COR-L47 (cell line): ENCODE results near the gene ORC4.

ENCODE experiments used
- DNase-seq: peaks from one replicate; lab custom pipeline; 2025; lab: John Stamatoyannopoulos, UW

The ORC4 gene

DNA sequence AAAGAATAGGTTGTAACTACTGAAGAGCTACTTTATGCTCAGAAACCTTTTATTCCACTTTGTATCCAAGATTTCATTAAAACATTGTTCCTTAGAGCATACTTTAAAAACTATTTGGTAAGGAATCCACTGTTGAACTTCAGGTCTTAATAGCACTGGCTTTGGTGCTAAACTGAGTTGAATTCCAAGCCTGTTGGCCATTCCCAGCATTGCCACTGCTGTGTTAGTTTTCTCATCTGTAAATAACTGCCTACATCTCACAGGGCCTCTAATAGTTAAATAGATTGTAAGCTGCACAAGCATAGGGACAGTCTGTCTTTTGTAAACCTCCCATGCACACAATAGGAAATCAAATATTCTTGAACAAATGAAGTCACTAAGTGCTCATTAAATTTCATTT is 86.6 kb downstream of the ORC4 start:
- DNase-seq: no peak

GRCh38 chr2:147927053-147927588 is 93.4 kb downstream of the ORC4 start:
- DNase-seq: no peak

DNA sequence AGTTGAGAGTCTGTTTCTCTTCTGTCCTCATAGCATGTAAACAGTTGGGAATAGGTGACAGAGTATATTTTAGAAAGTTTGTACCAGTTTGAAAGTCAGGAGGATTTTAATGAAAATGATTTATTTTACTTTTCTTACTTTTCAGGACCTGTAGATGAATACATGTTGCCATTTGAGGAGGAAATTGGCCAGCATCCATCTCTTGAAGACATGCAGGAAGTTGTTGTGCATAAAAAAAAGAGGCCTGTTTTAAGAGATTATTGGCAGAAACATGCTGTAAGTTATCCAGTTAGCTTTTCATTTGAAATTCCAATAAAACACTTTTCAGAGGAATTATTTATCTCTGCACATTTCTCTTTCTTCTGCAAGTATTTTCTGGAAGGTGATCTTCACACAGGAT is 94.7 kb downstream of the ORC4 start:
- no peak for DNase-seq

GRCh38 chr2:147924647-147925046 is 95.9 kb downstream of the ORC4 start:
- DNase-seq: no peak

DNA sequence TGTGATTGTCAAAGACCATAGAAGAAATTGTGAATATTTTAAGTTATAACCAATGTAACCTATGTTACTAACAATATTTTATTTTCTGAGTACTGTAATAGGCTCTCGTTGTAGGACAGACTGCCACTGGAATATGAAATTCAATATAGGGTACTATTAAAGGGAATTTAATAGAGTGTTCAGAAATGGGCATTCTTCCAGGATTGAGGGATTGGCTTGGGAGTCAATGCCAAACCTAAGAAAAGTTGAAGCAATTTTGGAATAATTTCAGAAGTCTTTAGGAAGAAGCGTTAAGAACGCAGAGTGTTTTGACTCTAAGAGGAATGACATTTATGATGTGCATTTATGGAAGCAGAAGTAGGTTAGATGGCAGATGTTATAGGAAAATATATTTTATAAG is 96.7 kb downstream of the ORC4 start:
- no peak for DNase-seq

- no peak for DNase-seq
Measured at GRCh38 chr2:147917161-147917560, 103.4 kb downstream of the ORC4 start.

GRCh38 chr2:147916723-147917122 is 103.8 kb downstream of the ORC4 start:
- DNase-seq: no peak

DNA sequence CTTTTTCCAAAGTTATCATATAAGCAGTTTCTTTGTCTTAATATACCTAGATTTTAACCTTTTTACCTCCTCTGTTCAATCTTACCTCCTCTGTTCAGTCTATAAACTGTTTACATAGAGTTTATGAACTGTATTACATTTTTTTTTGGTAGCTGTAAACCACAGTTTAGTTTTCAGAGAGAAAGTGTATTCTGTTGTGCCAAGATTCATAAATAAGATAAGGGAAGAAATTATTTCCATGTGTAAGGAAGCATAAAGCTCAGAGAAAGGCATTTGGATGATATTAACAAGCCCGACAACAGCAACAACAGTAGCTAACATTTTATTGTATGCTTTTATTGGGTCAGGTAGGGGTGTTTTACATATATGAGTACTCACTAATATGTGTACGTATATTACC is 104.5 kb downstream of the ORC4 start:
- no peak for DNase-seq

- DNase-seq: peak; percentile 3
Measured at GRCh38 chr2:147913701-147914480, 106.6 kb downstream of the ORC4 start.

- DNase-seq: peak; percentile 58
Measured at GRCh38 chr2:147910990-147911473, 109.5 kb downstream of the ORC4 start.

DNA sequence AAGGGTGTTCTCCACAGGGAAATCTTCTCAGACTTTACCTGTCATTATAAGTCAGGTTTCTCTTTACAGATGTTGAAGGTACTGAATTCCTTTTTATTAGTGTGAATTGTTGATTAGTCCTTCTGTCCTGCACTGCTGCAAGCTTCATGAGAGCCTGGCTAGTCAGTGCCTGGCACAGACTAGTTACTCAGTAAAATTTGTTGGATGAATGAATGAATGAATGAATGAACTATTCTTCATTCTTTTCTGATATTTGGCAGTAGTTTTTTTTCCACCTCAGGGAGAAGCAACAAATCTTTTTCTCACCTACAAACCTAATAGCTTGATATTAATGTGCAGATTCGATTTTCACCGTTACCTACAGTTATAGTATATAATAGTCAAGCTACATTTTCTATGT is 111.4 kb downstream of the ORC4 start:
- no peak for DNase-seq

DNA sequence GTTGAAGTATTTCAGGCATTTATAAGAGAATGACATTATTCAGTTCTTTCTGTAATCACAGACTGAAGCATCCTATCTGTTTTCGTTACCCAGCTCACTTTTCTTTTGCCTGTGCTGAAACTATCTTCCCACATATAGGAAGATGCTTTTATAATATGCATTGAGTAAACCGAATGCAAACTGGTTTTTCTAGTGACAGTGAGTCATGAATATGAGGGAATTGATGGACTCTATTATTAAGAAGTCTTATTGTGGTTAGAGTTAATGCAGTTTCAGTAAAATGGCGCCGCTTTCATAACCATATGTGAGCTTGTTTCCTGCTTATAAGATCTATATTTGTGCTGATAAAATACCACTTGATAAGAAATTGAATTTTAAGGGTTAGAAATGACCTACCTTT is 116.5 kb downstream of the ORC4 start:
- DNase-seq: no peak

DNA sequence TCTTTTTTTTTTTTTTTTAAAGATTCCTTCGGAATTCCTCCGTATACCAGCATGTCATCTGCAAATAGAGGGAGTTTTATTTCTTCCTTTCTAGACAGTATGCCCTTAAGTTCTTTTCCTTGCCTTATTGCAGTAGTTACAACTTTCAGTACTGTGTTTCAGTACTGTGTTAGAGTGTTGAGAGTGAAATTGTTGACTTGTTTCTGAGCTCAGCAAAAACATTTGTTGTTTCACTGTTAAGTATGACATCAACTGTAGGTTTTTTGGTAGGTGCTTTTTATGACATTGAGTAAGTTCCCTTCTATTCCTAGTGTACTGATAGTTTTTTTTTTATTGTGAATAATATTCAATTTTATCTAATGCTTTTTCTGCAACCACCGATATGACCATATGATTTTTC is 131.9 kb downstream of the ORC4 start:
- no peak for DNase-seq

- DNase-seq: no peak
Measured at GRCh38 chr2:147886136-147886535, 134.4 kb downstream of the ORC4 start.

GRCh38 chr2:147884830-147885229 is 135.7 kb downstream of the ORC4 start:
- DNase-seq: no peak

- peak; percentile 20 for DNase-seq
Measured at GRCh38 chr2:147882631-147883030, 137.9 kb downstream of the ORC4 start.
